B cell (primary cell): ENCODE data around the gene CHST8. TPM values are rescaled to one million over a fixed set of nuclear protein-coding genes. Genes with fewer than 3 reads are reported as not detected.

Experiments
- ATAC-seq: fragments of 200-7000 bp; cut with Tn5 transposase; one replicate; pipeline ENCODE4 v1.10.0; 2021; ENCODE audit warnings: low read depth, mild to moderate bottlenecking, moderate number of reproducible peaks, moderate library complexity
- CTCF ChIA-PET: fragments of 350-600 bp; sonication (Branson Sonifier 250); formaldehyde crosslinking; loops from one replicate; lab custom pipeline; 2021; ENCODE audit warnings: antibody characterized with exemption, inconsistent platforms; lab: Charles Lee
- POLR2A ChIA-PET: fragments of 350-600 bp; sonication (Branson Sonifier 250); formaldehyde crosslinking; loops from one replicate; lab custom pipeline; 2021; ENCODE audit warnings: antibody characterized with exemption; lab: Charles Lee
- DNase-seq: peaks from one replicate; pipeline ENCODE4 v3.0.0; 2013
- H2AFZ ChIP-seq: 2 replicates; pipeline ENCODE4 v1.6.1; 2012; ENCODE audit warnings: mild to moderate bottlenecking, low read depth, low read length; ENCODE audit not compliant: insufficient read depth, poor library complexity, severe bottlenecking
- H3K27ac ChIP-seq, 2 donors: 1 replicate in 1 of 2; 2 replicates in 1 of 2; pipeline ENCODE4 v1.5.1; 2012 to 2013; ENCODE audit warnings: low read length in 2 of 2, mild to moderate bottlenecking in 2 of 2, moderate library complexity in 1 of 2
- H3K27me3 ChIP-seq, 4 experiments: fragments of 200-600 bp in 1 of 4; sonication (generic) in 1 of 4; replicated peaks in 1 of 4; 1 replicate in 2 of 4; 2 replicates in 2 of 4; pipeline versions ENCODE4 v1.6.1 to v1.7.0; 2013 to 2016; ENCODE audit warnings: low read length in 3 of 4, mild to moderate bottlenecking in 2 of 4, mixed read lengths in 1 of 4, moderate library complexity in 1 of 4; ENCODE audit not compliant: insufficient read depth in 4 of 4, control insufficient read depth in 3 of 4; ENCODE audit errors: control extremely low read depth in 1 of 4
- H3K36me3 ChIP-seq, 2 experiments: replicated peaks in 1 of 2; 1 replicate in 1 of 2; 2 replicates in 1 of 2; pipeline versions ENCODE4 v1.6.1 to v1.7.1; 2013; ENCODE audit warnings: low read length in 1 of 2; ENCODE audit not compliant: insufficient read depth in 2 of 2, control insufficient read depth in 1 of 2; ENCODE audit errors: control extremely low read depth in 1 of 2, extremely low read depth in 1 of 2
- H3K4me1 ChIP-seq, 2 donors: fragments of 200-600 bp in 1 of 2; sonication (generic) in 1 of 2; 1 replicate in 1 of 2; 2 replicates in 1 of 2; pipeline versions ENCODE4 v1.5.1 to v1.6.1; 2013 to 2017; ENCODE audit warnings: low read length in 2 of 2; ENCODE audit not compliant: control insufficient read depth in 2 of 2, insufficient read depth in 2 of 2
- H3K4me2 ChIP-seq: replicated peaks from 2 replicates; pipeline ENCODE3; 2012; ENCODE audit warnings: mild to moderate bottlenecking, low read depth, low read length; ENCODE audit not compliant: poor library complexity, severe bottlenecking
- H3K4me3 ChIP-seq, 5 experiments: fragments of 200-600 bp in 1 of 5; sonication (generic) in 1 of 5; 1 replicate in 3 of 5; 2 replicates in 2 of 5; pipeline versions ENCODE4 v1.5.1 to v1.7.0; 2011 to 2016; ENCODE audit warnings: low read length in 4 of 5, mild to moderate bottlenecking in 4 of 5, low read depth in 2 of 5, control low read depth in 1 of 5, moderate library complexity in 1 of 5; ENCODE audit not compliant: insufficient read depth in 1 of 5; ENCODE audit errors: control extremely low read depth in 1 of 5, extremely low read depth in 1 of 5
- H3K79me2 ChIP-seq: fragments of 200-600 bp; sonication (generic); one replicate; pipeline ENCODE4 v1.6.0; 2016; ENCODE audit warnings: low read length; ENCODE audit not compliant: control insufficient read depth, insufficient read depth
- H3K9ac ChIP-seq: fragments of 200-600 bp; sonication (generic); 2 replicates; pipeline ENCODE4 v1.6.1; 2017; ENCODE audit warnings: mild to moderate bottlenecking, low read length, moderate library complexity
- H3K9me3 ChIP-seq, 3 donors: one replicate each; pipeline versions ENCODE4 v1.6.1 to v1.7.1; 2013; ENCODE audit warnings: low read length in 2 of 3; ENCODE audit not compliant: control insufficient read depth in 2 of 3, insufficient read depth in 1 of 3; ENCODE audit errors: control extremely low read depth in 1 of 3
- H4K20me1 ChIP-seq: 2 replicates; pipeline ENCODE4 v1.6.0; 2012; ENCODE audit warnings: mild to moderate bottlenecking, low read length; ENCODE audit not compliant: insufficient read depth, control insufficient read depth, poor library complexity, severe bottlenecking
- H3K27ac Mint-ChIP-seq: one replicate; pipeline ENCODE4 v1.8.0; 2021; ENCODE audit warnings: mixed read lengths
- H3K27me3 Mint-ChIP-seq: one replicate; pipeline ENCODE4 v1.8.0; 2021; ENCODE audit warnings: mixed read lengths
- H3K4me1 Mint-ChIP-seq: one replicate; pipeline ENCODE4 v1.8.0; 2021; ENCODE audit warnings: mixed read lengths
- H3K4me3 Mint-ChIP-seq: one replicate; pipeline ENCODE4 v1.8.0; 2021; ENCODE audit warnings: mixed read lengths
- H3K9me3 Mint-ChIP-seq: one replicate; pipeline ENCODE4 v1.8.0; 2022; ENCODE audit warnings: mixed read lengths; ENCODE audit not compliant: insufficient read depth
- EZH2 ChIP-seq: IDR thresholded peaks from 2 replicates; pipeline ENCODE4 v1.6.1; 2012; ENCODE audit warnings: borderline replicate concordance, low read depth, mild to moderate bottlenecking, moderate library complexity, low read length; ENCODE audit not compliant: insufficient read depth, poor library complexity, severe bottlenecking
- WGBS: methylation state at CpG from one replicate; pipeline ENCODE4 v1.1.5; 2013; ENCODE audit warnings: missing lambda C conversion rate; ENCODE audit not compliant: insufficient coverage; 5-methylcytosine and 5-hydroxymethylcytosine counted together
- intact Hi-C: fragments of 100-400 bp; cut with micrococcal nuclease; formaldehyde crosslinking; loops from one replicate; pipeline ENCODE4 v1.10.0; 2022
- polyA plus RNA-seq: library from polyadenylated mRNA; depleted of rRNA; stranded (reverse); fragments of >200 nt; gene quantifications from 2 replicates; pipeline ENCODE4 v1.2.3, GENCODE V29; 2012
- total RNA-seq, 2 donors: library from RNA; stranded (reverse); fragments of 120-200 nt in 1 of 2; gene quantifications; 1 replicate in 1 of 2; 2 replicates in 1 of 2; pipeline versions ENCODE4 v1.2.3 to v1.2.4, GENCODE V29; 2013 to 2022
- TF ChIP-seq, protein P1 (sequence below): fragments of 200-600 bp; IDR thresholded peaks from one replicate; pipeline ENCODE4 v1.8.0; 2022; ENCODE audit warnings: antibody characterized with exemption, mild to moderate bottlenecking

Gene CHST8
- total and polyA plus RNA-seq, 2 donors (not counting 1 experiment from before 2014, with no cell fraction given), result not detected

DNA sequence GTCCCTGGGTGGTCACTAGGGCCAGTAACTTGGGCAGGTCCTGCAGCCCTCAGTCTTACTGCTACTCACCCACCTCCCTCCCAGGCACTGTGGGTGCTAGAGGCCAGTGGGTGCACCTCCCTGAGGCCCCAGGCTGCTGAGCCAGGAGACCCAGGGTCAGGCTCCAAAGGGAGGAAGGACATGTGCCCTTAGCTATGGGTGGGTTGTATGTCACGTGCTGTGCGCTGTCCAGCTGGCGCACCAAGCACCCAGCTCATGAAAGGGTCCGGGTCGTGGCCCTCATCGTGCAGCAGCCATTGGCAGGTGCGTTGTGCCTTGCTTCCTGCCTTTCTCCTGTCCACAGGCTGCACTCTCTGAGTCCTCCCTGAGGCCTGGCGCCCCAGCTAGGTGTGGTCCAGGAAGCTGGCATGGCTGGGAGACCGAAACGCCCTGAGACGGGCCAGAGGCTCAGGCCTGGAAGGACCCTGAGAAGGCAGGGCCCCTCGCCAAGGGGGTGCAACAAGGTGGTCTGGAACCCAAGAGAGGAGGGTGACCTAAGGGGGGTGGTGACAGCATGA lies 127.9 kb downstream of the CHST8 start:
- Histone ChIP-seq H4K20me1 (no peaks in the 10 kb centered on the region), H3K27ac (no peak overlapping the region), H2AFZ (no peak overlapping the region), H3K36me3 (no peaks in the 10 kb centered on the region), H3K4me2 (no peak overlapping the region), H3K9ac (no peak overlapping the region), H3K79me2 (no peaks in the 10 kb centered on the region), H3K27me3 (no peaks in the 10 kb centered on the region), H3K4me1 (no peaks in the 10 kb centered on the region), H3K4me3 (no peak overlapping the region), H3K9me3 (peaks cover 0 to 3% (median 0%) of the 10 kb centered on the region in 3 donors)
- ChIA-PET POLR2A (no interaction called here), CTCF (no interaction called here)
- intact Hi-C loops, result no loop called here
- H3K27me3 Mint-ChIP-seq, result peaks cover 8% of the 10 kb centered on the region
- DNase-seq (no peak), ATAC-seq (no peak)
- H3K4me3 Mint-ChIP-seq, result no peak overlapping the region
- WGBS, result 87% methylated on average over 12 of the region's 12 CpGs
- no peaks in the 10 kb centered on the region for H3K4me1 Mint-ChIP-seq
- H3K27ac Mint-ChIP-seq, result no peak overlapping the region
- no peaks in the 10 kb centered on the region for H3K9me3 Mint-ChIP-seq
- TF ChIP-seq EZH2, result no peak
- TF ChIP-seq, protein P1, sequence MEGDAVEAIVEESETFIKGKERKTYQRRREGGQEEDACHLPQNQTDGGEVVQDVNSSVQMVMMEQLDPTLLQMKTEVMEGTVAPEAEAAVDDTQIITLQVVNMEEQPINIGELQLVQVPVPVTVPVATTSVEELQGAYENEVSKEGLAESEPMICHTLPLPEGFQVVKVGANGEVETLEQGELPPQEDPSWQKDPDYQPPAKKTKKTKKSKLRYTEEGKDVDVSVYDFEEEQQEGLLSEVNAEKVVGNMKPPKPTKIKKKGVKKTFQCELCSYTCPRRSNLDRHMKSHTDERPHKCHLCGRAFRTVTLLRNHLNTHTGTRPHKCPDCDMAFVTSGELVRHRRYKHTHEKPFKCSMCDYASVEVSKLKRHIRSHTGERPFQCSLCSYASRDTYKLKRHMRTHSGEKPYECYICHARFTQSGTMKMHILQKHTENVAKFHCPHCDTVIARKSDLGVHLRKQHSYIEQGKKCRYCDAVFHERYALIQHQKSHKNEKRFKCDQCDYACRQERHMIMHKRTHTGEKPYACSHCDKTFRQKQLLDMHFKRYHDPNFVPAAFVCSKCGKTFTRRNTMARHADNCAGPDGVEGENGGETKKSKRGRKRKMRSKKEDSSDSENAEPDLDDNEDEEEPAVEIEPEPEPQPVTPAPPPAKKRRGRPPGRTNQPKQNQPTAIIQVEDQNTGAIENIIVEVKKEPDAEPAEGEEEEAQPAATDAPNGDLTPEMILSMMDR, result no peak

DNA sequence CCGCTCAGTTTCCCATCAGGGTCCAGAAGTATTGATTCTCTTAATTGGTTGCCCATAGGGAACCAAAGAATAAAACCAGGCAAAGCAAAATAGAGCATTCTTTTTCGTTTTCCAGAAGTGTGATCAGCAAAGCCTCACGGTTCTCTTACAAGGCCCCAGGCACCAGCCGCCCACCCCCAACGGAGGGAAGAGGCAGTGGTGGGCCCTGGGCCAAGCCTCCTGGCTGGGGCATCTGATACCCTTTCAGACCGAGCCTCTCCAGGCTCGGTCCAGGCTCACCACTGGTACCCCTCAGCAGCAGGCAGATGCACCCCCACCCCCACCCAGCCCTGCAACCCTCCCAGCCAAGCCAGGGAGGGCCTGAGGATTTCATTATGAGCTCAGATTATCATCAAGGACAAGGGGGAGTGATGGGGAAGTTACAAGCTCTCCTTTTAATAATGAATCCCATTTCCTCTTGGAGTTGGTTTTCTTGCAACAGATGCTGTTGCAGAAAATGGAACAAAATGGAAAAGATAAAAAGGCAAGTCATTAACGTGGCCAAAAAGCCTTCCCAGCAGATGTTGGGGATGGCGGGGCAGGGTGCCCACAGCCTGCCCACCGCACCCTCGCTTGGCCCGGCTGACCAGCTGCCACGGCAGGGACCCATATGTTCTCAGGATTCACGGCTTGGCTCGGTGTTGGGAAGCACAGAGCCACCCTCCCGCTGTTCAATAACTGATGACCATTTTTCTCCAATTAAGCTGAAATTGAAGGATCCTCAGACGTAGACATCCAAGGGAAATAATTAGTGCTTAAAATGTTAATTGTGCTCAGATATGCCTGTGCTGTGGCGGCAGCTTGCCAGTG lies 129.1 kb downstream of the CHST8 start:
- POLR2A ChIA-PET, result no interaction called here
- 79% methylated on average over 16 of the region's 18 CpGs for WGBS

More for the DNA sequence above, 129.1 kb downstream of the CHST8 start:
- no peak overlapping the region for H3K4me2 ChIP-seq
- H3K27ac ChIP-seq, result no peak overlapping the region
- CTCF ChIA-PET, result no interaction called here
- TF ChIP-seq, protein P1, result no peak
- TF ChIP-seq EZH2, result no peak
- no peak overlapping the region for H3K4me3 ChIP-seq
- no peaks in the 10 kb centered on the region for H4K20me1 ChIP-seq
- H3K27me3 Mint-ChIP-seq, result peaks cover 8% of the 10 kb centered on the region
- no peaks in the 10 kb centered on the region for H3K9me3 Mint-ChIP-seq
- intact Hi-C loops, result no loop called here
- DNase-seq, result no peak
- H3K4me1 ChIP-seq, result no peaks in the 10 kb centered on the region
- H3K36me3 ChIP-seq, result no peaks in the 10 kb centered on the region
- no peak overlapping the region for H3K4me3 Mint-ChIP-seq
- no peaks in the 10 kb centered on the region for H3K27me3 ChIP-seq
- peaks cover 0 to 3% (median 0%) of the 10 kb centered on the region in 3 donors for H3K9me3 ChIP-seq
- no peaks in the 10 kb centered on the region for H3K79me2 ChIP-seq
- H3K27ac Mint-ChIP-seq, result no peak overlapping the region
- no peak overlapping the region for H3K9ac ChIP-seq
- no peak overlapping the region for H2AFZ ChIP-seq
- H3K4me1 Mint-ChIP-seq, result no peaks in the 10 kb centered on the region
- no peak for ATAC-seq
